Ishikawa (cell line): ENCODE results near the gene EHD4.

Experiments used
- CEBPB ChIP-seq: IDR thresholded peaks from 2 replicates; pipeline ENCODE4 v1.6.1; 2012
- CREB1 ChIP-seq: IDR thresholded peaks from 2 replicates; pipeline ENCODE4 v1.6.1; 2012; ENCODE audit warnings: low read depth
- MAX ChIP-seq: IDR thresholded peaks from 2 replicates; pipeline ENCODE4 v1.6.1; 2012
- TAF1 ChIP-seq: IDR thresholded peaks from 2 replicates; pipeline ENCODE4 v1.6.1; 2012; ENCODE audit warnings: low read depth, mild to moderate bottlenecking

- no peak for TF ChIP-seq MAX
- no peak for TF ChIP-seq CEBPB
- no peak for TF ChIP-seq CREB1
- TF ChIP-seq TAF1: no peak
Measured at GRCh38 chr15:41885321-41885720, 87.0 kb downstream of the EHD4 start.
